DMS 273 (cell line): ENCODE data around the gene TUBB1.
"Not testable (repeated sequence)": the region's sequence is repeated elsewhere in the genome, so short reads cannot be mapped to it uniquely, and the experiment has no call there.

Experiments used
- DNase-seq: peaks from one replicate; lab custom pipeline; 2025; ENCODE audit not compliant: unreplicated experiment; lab: John Stamatoyannopoulos, UW

TUBB1 gene

DNA sequence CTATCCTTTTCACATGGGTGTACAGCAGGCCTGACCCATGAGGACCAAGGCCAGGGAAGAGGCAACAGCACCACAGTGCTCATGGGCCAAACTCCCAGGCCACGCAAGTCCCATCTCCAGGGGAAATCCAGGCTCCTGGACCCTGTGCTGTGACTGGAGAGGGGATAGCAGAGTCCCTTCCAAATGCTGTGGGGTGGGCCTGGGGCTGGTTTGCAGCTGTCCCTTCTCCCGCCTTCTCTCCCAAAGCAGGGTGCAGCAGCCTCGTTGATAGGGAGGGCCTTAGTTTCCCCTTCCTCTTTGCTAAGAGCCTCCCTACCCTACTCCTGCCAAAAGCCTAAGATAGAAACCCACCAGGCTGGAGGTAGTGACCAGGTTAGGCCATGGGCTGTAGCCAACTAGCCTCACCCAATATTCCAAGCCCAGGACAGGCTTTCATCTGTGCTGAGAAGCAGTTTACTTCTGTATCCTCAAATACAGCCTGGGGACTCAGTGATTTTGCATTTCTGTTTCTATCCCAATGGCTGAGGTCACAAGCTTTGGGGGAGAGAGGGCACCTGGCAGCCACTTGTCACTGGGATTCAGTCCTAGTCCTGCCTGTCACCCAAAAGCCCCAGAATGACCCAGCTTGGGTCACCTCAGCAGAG is 13.6 kb upstream of the TUBB1 start:
- no peak for DNase-seq

DNA sequence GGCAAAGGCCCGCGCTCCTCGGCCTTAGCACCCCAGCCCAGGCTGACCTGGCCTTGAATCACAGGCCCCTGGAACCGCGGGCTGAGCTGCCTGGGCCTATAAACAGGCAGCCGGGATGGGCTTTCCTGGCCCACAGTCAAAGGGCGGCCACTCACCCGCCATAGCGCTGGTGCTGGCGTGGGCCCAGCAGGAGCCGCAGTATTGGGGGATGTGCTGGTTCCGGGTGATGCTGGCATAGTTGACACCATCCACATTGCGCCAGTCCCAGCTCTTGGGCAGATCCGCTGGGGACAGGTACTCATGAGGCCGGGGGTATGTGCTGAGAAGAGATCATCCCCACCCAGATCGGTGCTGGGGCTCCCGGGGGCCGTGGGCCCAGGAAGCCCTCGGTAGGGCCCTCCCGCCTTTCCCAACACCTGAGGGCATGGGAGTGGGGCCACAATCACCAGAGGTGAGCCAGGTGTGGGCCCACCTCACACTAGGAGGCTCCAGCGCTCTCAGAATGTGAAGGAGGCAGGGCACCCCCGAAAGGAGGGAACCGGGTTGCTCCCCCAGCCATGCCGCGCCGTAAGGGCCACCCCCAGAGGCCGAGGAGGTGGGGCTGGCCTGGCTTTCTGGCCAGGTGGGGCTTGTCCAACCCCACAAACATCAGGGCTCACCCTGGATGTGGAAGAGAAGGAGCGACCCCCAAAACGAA is 12.9 kb upstream of the TUBB1 start:
- DNase-seq, result no peak

DNA sequence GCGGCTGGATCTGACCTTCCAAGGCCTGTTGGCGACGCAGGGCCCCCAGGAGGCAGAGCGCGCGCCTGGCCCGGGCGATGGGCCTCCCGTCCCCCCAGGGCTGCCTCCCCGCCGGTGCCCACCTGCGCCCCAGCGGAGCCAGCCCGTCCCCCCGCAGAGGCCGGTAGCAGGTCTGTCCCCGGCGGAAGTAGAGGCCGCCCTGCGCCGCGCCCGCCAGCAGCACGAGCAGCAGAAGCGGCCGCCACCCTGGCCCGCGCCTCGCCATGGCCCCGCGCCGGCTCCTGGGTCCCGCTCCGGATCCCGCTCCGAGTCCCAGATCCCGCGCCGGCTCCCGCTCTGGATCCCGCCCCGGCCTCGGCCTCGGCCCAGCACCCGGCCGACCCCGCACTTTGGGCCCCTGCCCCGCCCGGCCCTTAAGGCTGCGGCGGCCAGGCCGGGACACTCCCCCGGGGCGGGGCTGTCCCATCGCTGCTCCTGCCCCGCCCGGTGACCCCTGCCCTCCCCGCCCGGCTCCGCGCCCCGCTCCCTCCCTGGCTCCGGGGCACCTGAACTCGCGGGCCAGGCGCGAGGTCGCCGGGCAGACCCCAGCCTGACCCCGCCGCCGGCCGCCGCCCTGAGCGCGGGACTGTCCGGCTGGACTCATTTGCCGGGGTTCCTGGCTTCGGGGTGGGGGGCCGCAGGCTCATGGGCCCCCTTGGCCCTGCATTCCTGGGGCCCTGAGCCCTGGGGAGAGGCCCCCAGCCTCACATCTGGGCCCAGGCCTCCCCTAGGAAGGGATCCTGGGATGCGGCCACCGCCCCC is 12.2 kb upstream of the TUBB1 start, which contains the start of gene CTSZ:
TSS of gene CTSZ (minus strand) at position 391 of the 801 bp plus-strand sequence. CDS start at position 265, 126 bp downstream.
- peak; percentile 67 for DNase-seq

DNA sequence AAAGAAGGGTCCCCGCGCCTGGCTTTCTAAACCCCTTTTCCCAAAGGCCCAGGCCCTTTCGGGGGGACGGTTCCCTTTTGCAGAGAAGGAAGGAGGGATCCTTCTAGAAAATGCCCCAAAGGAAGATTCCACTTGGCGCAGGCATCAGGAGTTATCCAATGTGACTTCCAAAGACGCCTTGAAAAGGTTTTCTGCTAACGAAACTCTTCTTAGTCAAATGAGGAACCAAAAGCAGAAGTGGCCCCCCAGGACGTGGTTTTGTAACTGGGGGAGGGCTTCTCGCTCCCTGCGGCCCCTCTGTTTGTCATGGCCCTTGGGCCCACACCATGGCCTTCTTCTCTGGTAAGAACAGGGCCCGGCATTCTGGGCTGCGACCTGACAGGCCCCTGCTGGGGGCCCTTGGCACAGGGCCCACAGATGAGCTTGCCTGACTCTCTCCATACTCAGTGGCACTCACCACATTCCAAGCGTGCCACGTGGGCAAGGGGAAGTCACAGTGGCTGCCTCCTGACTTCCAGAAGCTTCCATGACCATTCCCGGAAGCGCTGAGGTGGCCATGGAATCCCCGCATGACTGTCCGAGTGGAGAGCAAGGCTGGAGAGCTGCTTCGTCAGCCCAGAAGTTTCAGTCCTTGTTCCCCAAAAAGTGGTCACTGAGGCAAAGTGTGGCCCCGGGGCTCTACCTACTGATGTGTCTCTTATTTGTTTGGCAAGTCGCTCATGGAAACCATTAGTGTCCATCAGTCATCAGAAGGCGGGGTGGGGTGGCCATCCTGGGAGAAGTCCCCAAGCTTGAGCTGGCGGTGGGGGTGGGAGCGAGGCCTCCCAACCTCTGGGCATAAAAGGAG is 11.3 kb upstream of the TUBB1 start:
- peak; percentile 12 for DNase-seq

DNA sequence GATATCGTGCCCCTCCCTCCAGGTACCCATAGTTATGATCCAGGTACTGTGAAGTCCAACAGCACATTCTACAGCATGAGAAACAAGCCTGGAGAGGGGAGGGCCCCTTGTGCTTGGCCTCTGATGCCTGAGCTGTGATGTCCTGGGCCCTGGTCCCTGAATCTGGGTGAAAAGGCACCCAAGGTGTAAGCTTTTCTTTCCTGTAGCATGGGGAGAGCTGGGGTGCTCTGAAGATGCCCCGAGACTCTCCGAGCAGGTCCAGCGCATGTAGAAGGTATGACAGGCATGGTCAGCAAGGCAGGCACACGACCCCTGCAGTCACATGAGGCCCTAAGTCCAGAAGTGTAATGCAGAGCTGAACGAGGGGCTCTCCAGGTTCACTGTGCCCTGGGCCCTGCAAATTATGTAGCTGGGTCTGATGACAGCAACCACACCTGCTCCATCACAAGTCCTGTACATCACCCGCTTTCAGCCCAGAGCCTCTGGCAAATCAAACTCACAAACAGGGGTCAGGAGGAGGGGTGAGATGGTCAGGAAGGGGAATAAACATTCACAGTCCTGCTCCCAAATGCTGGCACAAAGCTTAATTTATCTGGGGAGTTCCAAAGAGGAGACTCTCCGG is 10.4 kb upstream of the TUBB1 start:
- no peak for DNase-seq

DNA sequence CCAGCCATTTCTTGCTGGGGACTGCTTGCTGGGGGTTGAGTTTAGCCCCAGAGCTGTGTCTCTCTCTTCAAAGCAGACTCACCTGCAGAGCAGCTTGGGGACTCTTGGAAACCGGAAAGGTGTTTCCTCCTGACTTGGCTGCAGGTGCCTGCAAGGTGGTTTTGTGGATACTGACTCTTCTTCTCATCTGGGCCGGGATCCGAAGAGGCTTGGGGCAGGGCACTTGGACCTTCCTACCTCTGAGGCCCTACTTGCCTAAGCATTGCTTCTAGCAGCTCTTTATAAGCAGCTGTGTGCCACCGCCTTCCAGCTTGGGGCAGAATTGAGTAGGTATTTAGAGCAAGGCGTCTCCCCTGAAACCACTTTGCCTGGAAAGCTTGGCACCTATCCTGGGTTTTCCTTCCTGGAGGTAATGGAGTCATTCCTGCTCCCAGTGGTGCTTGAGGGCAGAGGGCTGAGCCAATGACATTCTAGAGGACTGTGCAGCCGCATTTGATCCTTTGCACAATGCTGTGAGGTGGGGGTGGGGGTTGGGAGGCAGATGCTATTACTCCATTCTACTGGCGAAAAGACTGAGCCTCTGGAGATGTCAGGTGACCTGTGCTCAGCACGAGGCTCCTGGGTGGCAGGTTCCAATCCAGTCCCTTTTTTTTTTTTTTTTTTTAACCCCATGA is 8.8 kb upstream of the TUBB1 start:
- peak; percentile 24 for DNase-seq

DNA sequence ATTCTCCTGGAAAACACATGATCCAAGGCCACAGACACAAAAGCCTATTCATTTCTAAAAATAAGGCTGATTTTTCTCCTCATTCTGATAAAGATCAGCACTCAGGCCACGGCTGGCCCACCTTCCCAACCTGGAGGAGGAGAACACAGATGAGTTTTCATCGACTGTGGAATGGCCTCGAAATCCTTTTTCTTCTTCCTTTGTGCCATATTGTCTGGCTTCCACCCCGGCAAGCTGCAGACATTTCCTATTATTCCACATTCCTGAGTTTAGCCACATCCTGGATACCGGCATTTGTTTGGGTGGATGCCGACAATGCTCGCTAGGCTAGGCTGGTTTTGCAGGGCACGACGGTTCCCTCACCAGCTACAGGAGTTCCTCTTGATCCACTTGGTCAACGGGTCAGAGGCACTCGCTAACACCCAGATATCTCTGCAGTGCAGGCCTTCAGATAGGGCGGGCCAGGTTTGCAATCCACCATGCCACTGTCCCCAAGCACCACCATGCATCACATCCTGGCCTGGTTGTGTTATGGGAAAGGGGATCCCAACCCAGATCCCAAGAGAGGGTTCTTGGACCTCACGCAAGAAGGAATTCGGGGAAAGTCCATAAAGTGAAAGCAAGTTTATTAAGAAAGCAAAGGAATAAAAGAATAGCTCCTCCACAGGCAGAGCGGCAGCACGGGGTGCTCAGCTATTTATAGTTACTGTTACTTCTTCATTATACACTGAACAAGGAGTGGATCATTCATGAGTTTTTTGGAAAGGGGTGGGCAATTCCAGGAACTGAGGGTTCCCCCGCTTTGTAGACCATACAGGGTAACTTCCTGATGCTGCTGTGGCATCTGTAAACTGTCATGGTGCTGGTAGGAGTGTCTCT is 8.0 kb upstream of the TUBB1 start:
- no peak for DNase-seq

DNA sequence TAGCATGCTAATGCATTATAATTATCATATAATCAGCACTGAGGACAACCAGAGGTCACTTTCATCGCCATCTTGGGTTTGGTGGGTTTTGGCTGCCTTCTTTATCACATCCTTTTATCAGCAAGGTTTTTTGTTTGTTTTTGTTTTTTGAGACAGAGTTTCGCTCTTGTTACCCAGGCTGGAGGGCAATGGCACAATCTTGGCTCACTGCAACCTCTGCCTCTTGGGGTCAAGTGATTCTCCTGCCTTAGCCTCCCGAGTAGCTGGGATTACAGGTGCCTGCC is 7.4 kb upstream of the TUBB1 start:
- not testable (repeated sequence) for DNase-seq

DNA sequence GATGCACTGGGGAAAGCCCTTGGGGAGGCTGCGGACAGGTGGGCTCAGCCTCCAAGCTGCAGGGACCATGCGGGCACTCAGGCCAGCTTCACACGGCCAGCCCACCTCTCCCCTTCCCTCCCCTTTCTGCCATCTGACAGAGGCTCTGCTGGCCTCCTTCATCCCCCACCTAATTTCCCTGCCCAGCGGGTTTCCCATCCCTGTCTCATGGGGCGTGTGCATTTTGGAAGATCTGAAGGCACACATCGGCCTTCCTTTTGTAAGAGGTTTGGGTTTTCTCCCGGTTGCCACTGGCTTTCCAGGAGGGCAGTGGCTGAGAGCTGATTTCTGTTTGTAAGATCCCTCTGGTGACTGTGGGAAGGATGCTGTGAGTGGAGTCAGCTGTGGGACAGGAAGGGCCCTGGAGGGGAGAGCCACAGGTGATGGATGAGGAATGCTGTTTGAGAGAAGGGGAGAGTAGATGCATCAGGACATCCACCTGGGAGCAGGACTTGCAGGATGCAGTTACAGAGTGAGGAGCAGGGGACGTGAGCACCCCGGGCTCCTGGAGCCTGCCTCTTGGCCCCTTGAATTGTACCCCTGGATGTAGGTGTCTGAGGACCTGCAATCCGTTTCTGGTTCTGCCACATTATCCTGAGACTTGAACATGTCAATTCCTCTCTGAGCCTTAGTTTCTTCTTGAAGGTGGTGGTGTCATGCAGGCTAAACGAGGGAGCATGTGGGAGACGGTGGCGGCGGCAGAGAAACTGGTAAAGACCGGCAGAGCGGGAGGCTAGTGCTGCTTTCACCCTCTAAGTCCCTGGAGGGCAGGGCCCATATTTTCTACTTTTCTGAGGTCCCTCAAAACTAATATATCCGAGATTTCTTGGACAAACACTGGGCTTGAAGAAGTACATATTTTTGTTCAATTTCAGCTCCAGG is 5.9 kb upstream of the TUBB1 start:
- DNase-seq, result no peak

DNA sequence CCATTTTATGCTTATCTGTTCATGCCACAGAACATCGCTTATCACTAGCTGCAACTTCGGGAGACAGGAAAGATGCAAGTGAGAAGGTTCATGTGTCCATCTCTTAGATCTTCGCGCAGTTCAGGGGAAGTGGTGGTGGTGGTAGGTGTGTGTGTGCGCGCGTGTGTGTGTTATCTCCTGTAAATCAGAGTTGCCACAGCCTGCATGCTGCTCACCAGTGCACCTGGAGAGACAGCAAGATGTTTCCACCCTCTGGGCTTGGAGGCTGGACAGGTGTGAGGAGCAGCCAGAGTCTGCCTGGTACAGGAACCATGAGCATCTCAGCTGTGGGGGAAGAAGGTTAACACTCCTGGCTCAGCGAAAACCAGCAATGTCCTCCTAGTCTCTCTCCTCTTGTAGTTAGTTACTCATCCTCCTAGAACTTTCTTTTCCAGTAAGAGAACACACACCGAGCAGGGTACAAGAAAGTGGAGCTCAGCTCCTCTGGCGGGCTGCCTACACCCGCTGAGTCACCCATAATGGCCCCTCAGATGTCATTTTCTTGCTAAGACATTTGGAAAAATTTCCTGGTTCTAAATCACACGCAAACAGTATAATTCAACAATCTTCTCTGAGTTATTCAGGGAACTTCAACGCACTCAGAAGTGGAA is 5.1 kb upstream of the TUBB1 start:
- no peak for DNase-seq

DNA sequence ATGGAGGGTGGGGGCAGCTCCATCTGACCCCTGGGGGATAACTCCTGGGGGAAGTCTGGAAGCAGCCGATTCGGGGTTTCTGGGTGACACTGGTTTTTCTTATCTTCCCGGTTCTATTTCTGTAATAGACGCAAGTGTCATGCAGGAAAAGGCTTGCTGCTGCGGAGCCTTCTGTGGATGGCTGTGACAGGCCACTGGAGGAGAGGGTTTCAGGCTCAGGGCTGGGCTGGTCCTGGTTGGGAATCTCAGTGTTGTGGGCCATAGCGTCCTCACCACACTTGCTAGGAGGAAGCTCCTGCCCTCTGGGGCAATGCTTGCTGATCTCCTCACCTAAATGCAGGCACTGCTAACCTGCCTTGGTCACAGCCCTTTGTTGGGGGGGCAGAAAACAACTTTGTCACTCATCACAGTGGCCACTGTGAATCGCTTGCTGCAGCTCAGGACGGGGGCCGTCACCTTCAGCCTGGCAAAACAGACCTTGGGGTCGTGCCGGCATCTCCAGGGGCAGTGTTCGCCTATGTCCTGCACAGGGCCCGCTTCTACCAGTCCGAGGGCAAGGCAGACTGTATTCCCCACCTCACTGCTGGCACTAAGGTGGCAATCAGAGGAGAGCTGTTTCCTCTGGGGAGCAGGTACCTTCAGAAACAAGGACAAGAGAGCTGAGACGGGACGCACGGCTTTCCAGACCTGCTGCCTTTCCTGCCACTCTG is 4.4 kb upstream of the TUBB1 start:
- no peak for DNase-seq

DNA sequence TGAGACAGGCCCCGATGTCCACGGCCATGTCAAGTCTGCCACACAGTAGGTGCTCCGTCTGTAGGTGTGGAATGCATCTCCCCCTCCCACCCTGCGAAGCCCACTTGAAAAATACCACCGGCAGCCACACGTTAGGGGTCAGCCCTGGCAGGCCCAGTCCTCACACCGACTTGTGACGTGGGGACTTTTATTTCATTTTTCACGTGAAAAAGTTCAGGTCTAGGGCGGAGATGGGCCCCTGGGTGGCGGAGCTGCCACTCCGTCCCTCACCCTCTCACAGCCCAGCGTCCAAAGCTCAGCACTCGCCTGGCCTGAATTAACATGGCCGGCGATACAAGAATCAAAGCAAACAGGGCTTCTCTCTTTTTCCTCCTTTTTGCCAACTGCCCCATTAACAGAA is 3.8 kb upstream of the TUBB1 start:
- no peak for DNase-seq

DNA sequence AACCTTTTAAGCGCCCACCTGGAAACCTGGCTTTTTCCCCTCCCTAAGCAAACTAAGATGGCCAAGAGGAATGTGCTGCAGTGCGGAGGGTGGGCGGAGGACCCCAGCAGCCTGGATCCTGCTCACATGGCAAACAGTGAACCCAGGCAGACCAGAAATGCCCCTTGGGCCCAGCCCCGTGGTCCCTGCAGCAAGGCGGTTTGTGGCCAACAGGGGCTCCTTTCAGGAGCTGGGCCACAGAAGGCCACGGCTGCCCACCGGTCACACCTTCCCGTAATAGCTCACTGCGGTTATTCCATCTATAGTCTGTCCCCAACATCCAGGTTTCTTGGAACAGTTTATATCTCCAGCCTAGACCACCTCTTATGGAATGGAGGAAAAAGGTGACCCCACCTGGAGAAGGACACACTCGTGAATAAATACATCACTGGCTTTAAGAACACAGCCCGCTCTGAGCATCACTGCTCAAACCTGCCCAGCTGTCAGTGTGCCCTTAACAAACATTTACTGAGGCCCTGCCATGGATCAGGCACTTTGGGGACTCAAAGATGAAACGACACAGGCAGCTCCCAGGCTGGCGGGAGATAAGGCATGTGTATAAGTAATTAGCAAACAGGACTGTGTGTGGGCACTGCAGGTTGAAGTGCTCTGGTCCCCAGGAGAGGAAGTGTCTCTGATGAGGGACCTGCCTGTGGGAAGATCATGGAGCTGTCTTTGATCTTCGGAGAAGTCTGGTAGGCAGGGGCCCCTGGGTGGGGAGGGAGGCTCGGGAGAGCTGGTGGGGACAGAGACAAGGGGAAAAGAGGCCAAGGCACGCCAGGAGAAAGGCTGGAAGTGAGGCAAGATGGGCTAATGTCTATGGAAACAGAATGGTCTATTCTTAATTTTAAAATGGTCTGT is 3.2 kb upstream of the TUBB1 start:
- no peak for DNase-seq

DNA sequence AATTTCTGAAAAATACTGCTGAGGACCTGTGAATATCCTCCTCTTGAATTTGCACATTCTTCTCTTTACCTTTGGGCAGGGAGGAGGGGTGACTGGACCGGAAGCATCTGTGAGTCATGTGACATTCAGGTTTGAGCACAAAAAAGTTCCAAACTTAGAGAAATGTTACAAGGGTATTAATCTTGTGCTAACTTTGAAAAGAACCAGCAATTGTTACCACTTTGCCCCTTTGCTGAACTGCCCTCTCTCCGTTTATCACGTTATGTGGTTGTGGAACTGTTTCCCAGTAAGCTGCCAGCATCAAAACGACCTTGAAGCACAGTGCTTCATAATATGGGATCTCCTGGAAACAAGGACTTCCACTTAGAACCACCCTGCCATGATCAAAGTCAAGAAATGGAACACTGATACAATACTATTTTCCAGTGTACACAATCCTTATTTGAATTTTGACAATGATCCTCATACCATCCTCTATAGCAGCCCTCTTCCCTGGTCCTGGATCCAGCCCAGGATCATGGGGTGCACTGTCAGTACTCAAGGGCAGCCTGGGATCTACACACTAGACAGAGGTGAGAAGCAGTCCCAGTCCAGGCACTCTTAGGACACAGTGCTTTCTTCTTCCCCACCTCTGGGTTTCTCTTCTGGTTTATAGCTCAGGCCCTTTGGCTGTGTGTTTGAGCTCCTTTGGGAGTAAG is 2.3 kb upstream of the TUBB1 start:
- DNase-seq, result no peak

DNA sequence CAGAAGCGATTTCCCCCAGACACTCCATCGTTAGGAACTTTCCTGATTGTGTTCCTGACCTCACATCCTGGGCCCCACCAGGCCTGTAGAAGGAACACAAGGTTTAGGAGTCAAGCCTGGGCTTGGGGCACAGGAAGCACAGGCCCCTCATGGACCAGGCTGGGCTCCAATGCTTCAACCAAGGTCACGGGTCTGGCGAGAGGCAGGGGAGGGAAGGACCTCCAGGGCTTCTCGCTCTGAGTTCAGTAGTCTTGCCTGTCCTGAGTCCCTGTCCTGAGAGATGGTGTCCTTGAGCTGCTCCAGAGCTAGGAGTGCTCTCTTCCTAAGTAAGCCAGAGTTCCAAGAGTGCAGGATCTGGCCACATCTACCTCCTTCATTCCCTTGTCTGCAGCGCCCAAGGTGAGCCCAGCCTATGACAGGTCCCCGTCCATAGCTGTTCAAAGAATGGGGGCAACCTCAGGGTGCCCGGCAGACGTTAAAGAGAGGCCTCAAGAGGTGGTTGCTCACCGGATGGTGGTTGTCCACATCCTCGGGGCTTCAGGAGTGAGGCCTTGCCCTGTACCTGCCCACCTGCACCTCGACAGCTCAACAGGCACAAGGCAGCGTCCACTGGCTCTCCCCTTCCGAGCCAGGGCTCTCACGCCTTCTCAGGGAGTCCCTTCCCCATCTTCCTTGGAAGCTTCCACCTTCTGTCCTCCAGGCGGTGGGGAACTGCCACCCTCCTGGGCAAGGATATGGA is 1.6 kb upstream of the TUBB1 start:
- no peak for DNase-seq
